GM12864 (cell line): ENCODE measurements around the gene RREB1.

ENCODE experiments used
- DNase-seq: peaks from one replicate; pipeline ENCODE4 v3.0.0-alpha.2; 2011; ENCODE audit warnings: low read depth
- H3K4me3 ChIP-seq: 2 replicates; pipeline ENCODE4 v1.5.1; 2011; ENCODE audit warnings: mild to moderate bottlenecking, low read depth, low read length, control low read depth
- CTCF ChIP-seq: IDR thresholded peaks from 2 replicates; pipeline ENCODE4 v1.5.1; 2011; ENCODE audit warnings: low read depth, mild to moderate bottlenecking, moderate library complexity, low read length, control low read depth, inconsistent platforms; ENCODE audit errors: missing control alignments

Gene RREB1

GRCh38 chr6:7107578-7108195 lies at the start of gene RREB1:
TSS of gene RREB1 (plus strand) at chr6:7107961. CDS start at chr6:7181912, 73,951 bp downstream.
- no peak for TF ChIP-seq CTCF
- no peak for DNase-seq

GRCh38 chr6:7058250-7058923 lies 49.4 kb upstream of the RREB1 start:
- DNase-seq = no peak
- TF ChIP-seq CTCF = no peak

More at GRCh38 chr6:7107578-7108195, at the start of gene RREB1:
- H3K4me3 ChIP-seq = peak within 1 kb of the TSS; percentile 86

GRCh38 chr6:7060769-7061516 lies 46.8 kb upstream of the RREB1 start:
- no peak for DNase-seq
- no peak overlapping the region for H3K4me3 ChIP-seq
- no peak for TF ChIP-seq CTCF

More at GRCh38 chr6:7058250-7058923, 49.4 kb upstream of the RREB1 start:
- no peak overlapping the region for H3K4me3 ChIP-seq

GRCh38 chr6:7062451-7063162 lies 45.2 kb upstream of the RREB1 start:
- TF ChIP-seq CTCF = no peak
- DNase-seq = no peak
- no peak overlapping the region for H3K4me3 ChIP-seq

GRCh38 chr6:7067305-7067704 lies 40.5 kb upstream of the RREB1 start:
- no peak for DNase-seq
- TF ChIP-seq CTCF = no peak
- H3K4me3 ChIP-seq = no peak overlapping the region

GRCh38 chr6:7071405-7071804 lies 36.4 kb upstream of the RREB1 start:
- DNase-seq = no peak
- no peak for TF ChIP-seq CTCF

More at GRCh38 chr6:7071405-7071804, 36.4 kb upstream of the RREB1 start:
- H3K4me3 ChIP-seq = no peak overlapping the region
